Measurements from ENCODE around the gene DLD.
"Not testable (repeated sequence)": the region's sequence is repeated elsewhere in the genome, so short reads cannot be mapped to it uniquely, and the experiment has no call there.

Gene DLD, protein sequence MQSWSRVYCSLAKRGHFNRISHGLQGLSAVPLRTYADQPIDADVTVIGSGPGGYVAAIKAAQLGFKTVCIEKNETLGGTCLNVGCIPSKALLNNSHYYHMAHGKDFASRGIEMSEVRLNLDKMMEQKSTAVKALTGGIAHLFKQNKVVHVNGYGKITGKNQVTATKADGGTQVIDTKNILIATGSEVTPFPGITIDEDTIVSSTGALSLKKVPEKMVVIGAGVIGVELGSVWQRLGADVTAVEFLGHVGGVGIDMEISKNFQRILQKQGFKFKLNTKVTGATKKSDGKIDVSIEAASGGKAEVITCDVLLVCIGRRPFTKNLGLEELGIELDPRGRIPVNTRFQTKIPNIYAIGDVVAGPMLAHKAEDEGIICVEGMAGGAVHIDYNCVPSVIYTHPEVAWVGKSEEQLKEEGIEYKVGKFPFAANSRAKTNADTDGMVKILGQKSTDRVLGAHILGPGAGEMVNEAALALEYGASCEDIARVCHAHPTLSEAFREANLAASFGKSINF

DNA sequence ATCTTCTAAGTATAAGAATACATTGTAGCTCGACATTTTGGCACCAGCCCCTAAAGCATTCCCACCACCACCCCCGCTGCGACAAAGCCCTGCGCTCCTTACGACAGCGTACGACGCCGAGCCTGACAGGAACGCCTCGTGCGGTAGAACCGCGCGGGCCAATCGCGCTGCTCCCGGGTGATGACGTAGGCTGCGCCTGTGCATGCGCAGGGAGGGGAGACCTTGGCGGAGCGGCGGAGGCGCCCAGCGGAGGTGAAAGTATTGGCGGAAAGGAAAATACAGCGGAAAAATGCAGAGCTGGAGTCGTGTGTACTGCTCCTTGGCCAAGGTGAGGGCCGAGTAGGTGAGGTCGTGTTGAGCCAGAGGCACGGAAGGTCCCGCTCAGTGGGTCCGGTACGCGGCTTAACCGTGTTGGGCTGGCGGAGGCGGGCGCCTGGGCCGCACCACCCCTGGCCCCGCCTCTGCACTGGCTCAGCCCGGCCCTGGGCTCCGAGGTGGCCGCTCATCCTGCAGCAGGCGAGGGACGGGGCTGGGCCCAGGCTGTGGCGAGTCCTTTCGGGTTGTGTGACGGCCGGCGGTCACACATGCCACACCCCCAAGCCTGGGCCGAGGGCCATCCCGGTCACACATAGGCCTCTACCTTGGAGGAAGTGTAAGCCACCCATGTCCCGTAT is at the start of gene DLD:
DLD (plus strand) TSS at position 222 of the 674 bp plus-strand sequence; CDS start at position 290, 68 bp downstream.
- DNase-seq, result peak; percentile 89

DNA sequence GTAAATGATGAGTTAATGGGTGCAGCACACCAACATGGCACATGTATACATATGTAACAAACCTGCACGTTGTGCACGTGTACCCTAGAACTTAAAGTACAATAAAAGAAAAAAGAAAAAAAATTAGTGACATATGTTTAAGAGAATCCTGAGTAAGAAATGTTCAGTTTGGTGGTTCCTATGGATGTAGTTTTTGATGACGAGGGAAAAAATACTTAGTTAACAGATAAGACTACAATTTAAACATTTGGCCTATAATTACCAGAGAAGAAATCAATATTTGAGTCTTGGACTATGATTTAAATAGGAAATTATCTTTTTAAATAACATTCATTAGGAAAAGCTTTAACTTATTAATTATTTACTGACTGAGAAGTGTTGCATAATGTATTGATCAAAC is 48.8 kb upstream of the DLD start:
- DNase-seq, result no peak

DNA sequence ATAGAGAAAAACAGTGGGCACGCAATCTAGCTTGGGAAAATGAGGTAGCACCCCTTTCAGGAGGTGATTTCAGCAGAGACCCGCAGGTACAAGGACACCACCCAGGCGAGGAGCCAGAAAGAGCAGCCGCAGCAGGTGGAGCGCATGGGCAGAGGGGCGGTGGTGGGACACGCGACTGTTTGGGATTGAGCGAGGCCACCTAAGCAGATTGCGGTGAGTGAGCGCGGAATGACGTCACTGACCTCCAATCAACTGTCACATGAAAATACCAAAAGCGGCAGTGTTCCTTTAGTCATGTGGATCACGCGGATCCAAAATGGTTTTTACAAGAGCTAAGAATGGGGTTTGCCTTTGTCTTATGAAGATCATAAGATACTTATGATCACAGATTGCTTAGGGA is 47.8 kb upstream of the DLD start:
- no peak for DNase-seq

DNA sequence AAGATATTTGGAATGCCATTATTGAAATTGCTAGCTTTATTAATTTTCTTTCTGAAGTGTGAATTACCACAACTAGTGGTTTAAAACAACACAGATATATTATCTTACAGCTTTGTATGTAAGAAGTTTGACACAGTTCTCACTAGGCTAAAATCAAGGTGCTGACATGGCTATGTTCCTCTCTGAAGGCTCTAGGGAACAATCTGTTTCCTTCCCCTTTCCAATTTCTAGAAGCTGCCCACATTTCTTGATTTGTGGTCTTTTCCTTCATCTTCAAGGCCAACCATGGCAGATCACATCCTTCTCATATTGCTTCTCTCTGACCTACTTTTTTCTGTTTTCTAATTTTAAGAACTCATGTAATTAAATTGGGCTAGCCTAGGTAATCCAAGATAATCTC is 44.7 kb upstream of the DLD start:
- no peak for DNase-seq

DNA sequence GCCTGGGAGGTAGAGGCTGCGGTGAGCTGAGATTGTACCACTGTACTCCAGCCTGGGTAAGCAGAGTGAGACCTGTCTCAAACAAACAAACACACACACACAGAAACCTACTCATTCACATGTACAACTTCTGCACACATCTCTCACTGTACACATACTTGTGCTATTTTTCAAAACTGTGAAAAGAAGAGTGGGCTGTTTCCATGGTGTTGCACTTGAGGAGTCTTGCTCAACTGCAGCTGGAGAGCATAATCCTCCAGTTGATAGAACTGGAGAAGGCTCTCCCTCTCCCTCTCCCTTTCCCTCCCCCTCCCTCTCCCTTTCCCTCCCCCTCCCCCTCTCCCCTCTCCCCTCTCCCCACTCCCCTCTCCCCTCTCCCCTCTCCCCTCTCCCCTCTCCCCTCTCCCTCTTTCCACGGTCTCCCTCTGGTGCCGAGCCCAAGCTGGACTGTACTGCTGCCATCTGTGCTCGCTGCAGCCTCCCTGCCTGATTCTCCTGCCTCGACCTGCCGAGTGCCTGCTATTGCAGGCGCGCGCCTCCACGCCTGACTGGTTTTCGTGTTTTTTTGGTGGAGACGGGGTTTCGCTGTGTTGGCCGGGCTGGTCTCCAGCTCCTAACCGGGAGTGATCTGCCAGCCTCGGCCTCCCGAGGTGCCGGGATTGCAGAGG is 43.7 kb upstream of the DLD start:
- no peak for DNase-seq

DNA sequence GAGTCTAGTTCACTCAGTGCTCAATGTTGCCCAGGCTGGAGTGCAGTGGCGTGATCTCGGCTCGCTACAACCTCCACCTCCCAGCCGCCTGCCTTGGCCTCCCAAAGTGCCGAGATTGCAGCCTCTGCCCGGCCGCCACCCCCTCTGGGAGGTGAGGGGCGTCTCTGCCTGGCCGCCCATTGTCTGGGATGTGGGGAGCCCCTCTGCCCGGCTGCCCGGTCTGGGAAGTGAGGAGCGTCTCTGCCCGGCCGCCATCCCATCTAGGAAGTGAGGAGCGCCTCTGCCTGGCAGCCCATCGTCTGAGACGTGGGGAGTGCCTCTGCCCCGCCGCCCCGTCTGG is 43.2 kb upstream of the DLD start:
- DNase-seq, result not testable (repeated sequence)

DNA sequence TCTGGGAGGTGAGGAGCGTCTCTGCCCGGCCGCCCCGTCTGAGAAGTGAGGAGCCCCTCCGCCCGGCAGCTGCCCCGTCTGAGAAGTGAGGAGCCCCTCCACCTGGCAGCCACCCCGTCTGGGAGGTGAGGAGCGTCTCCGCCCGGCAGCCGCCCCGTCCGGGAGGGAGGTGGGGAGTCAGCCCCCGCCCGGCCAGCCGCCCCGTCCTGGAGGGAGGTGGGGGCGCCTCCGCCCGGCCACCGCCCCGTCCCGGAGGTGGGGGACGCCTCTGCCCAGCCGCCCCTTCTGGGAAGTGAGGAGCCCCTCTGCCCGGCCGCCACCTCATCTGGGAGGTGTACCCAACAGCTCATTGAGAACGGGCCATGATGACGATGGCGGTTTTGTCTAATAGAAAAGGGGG is 42.8 kb upstream of the DLD start:
- not testable (repeated sequence) for DNase-seq

DNA sequence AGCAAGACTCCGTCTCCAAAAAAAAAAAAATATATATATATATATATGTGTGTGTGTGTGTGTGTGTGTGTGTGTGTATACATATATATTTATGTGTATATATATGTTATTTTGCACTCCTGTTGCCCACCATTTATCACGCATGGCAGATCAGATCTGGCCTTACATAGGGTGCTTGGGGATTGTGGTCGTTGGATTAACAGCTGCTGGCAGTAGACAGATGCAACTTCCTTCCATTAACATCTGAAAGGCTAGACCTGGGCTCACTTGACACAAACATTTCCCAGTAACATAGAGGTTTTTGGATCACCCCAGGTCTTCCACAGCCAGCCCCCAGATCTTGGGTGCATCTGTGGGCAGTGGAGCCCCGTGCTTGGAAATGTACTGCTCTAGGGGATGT is 40.8 kb upstream of the DLD start:
- DNase-seq, result no peak

DNA sequence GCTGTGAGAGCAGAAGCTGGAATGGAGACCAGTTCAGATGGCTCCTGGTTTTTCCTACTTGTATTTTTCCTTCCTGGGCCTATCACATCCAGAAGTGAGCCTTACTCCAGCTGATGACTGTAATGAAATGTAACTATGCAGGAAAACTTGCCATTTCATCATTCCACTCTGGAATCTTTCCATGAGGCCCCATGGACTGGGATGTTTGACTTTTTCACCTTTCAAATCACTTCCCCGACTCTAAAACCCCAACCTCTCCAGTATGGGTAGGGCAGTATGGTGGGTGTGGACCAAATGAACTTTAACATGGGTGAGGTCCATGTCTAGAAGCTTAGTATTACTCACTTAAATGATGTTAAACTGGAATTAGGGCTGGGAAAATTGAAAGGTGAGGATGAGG is 40.3 kb upstream of the DLD start:
- DNase-seq, result no peak

DNA sequence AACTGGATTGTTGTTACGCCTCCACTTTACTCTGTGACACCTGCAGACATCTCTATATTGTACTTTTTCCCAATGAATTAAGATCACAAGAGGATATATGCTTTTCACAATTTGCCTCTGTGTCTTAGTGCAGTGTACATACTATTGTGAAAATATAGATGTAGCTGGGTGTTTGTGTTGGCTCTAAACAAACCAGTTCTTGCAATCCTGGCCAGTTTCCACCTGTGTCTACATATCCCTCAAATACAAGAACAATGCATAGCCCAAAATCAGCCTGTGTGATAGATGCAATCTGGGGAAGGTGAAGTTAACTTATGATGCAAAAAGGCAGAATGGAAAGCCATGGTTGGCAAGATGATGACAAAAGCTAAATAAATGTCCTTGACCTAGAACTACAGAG is 36.5 kb upstream of the DLD start:
- no peak for DNase-seq

DNA sequence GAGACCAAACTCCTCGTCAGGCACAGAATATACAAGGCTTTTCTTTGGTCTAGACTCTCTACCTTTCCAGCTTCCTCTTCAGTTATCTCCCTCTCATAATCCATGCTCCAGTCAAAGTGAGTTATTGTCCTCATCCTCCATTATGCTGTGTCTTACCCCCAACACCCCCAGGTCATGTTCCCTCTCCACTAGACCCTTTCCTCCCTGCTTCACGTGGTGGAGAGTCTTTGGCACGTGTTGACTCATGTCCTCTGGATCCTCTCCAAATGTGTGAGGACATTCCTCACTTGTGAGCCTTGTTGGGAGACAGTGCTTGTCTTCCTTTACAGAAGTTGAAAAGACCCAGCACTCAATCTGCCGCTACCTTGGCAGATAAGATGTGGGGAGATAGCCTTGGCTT is 36.0 kb upstream of the DLD start:
- DNase-seq, result no peak

DNA sequence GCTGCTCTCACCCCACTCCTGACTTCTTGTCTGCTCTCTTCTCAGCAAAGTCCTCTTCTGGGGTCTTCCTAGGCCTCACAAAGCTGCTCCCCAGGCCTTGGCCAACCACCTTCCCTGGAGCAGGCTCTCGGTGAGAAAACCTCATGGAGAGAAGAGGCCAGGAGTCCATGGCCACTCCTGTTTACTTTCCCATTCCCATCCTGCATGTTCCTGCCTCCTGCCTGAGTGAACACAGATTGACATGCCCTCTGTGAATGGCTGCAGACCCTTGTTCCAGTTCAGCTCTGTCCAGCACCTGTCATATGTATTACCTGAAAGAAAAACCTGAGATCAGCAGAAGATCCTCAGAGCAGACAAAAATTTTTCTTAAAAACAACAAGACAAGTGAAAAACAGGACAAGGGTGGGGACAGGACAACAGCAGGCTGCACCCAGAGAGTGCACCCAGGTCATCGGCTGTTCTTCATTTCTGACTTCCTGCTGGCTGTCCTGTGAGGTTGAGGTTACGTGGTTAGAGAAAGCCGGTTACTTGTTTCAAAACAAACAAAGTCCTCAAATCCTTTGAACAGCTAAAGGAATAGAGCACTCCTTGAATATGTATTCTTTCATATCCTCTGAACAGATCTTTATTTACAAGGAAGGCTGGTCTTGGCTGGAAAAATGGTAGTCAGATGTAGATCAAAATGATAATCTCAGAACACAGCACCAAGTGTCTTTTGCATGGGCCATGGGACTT is 34.0 kb upstream of the DLD start:
- peak; percentile 28 for DNase-seq

DNA sequence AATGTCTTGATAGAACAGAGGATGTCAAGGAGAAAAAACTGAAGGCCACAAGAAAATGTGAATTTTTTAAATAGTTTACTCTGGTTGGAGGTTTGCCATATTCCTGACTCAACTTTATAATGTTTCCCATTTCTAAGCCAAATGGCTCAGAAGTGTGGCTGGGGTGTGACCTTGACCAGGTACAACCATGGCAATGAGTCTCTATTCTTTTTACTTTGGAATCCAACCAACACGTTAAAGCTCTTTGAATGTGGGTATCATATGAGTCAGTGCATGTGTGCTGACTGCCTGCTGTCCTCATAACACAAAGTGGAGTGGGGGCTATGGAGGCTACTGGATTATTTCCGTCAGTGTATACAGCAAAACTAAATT is 33.5 kb upstream of the DLD start:
- DNase-seq, result no peak

DNA sequence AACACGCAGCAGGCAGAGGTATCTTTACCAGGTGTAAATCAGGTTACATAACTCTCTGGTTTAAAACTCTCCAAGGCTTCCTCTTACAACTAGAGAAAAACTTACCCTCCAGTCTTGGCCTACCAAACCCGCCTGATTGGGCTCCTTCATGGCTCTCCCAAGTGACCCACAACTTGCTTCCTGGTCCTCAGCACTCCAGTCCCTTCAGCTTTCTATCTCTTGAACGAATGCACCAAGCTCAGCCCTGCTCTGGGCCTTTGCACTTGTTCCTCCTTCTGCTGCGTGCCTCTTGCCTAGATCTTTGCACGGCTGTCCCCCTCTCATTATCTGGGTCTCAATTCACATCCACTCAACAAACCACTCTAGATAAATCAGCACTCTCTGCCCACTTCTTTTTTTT is 32.7 kb upstream of the DLD start:
- DNase-seq, result no peak

DNA sequence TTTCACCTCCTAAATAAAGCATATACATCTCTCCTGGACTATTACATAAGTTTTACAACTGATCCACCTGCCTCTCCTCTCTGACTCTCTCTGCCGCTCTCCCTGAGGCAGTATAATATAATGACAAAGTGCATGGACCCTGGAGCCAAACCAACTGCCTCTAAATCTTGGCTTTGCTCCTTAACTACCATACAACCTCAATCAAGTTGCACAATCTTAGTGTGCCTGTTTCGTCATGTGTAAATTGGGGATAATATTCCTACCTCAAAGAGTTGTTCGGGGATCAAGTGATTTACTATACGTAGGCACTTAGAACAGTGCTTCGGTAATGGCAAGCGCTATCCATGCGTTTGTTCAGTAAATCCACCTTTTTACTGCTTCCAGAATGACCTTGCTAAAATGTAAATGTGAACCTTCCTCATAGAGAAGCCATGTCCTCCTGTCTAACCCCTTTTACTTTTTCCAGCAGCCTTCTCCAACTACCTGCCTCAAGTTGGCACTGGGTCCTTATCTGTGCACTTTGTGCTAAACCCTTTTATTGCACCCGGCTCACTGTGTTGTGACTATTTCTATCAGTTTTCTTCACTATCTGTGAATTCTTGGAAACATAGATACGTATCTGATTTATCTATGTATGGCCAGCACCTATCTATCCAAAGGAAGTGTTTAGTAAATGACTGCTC is 30.6 kb upstream of the DLD start:
- DNase-seq, result no peak

DNA sequence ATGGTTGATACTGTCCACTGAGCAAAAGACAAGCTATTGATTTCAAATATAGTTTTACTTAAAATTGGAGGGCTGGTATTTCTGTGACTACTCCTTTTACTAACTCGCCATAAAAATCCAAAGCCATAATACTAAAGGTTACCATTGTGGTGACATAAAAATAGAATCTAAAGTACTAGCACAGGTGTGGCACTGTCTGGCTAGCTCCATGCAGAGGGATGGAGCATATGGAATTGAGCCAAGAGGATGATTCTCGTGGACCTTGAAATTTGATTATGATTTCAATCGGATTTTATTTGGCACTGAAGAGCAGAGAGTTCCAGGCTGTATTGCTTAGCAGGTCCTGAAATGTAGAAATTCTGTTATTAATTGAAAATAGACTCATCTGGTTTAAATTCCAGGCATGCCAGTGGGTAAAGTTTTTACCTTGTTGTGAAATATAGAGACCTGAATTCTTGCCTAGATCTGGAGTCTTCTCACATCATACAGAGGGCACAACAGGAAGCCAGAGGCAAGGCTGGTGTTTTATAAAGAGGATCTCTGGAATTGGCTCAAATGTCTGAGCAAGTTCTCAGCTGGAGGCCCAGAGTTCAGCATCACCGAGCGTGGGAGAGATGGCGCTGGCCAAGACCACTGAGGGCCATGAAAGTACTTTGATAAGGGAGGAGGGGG is 29.9 kb upstream of the DLD start:
- DNase-seq, result no peak

DNA sequence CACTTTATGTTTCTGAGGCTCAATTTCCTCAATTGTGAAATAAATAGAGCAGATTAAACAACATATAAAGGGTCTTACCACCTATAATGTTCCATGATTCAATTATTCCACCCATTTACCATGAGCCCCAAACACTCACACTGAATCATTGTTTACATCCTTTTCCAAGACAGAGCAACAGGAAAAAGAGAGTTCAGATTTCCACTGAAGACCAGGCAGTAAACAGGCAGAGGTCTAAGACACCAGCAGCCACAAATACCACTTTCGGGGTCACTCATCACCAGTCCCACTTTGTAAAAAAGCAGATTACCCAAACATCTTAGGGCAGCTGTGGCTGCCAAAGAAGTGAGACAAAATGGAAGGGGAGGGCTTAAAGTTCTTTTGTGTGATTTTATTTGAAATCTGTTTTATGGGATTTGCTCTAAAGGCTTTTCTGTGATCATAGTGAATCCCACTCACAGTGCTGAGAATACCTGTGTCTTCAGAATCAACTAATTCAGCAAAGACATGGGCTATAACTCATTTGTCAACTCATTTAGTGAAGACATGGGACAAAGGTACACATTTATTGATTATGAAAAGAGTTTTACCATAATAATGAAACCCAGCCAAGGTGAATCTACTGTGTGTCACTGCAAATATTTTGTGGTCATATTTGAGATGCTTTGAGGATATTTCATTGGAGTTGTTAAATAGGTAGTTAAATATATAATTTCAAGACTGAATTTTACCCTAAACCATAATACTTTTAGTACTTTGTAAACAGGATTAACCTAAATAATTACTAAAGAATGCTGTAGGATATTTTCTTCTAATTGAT is 24.8 kb upstream of the DLD start:
- no peak for DNase-seq

DNA sequence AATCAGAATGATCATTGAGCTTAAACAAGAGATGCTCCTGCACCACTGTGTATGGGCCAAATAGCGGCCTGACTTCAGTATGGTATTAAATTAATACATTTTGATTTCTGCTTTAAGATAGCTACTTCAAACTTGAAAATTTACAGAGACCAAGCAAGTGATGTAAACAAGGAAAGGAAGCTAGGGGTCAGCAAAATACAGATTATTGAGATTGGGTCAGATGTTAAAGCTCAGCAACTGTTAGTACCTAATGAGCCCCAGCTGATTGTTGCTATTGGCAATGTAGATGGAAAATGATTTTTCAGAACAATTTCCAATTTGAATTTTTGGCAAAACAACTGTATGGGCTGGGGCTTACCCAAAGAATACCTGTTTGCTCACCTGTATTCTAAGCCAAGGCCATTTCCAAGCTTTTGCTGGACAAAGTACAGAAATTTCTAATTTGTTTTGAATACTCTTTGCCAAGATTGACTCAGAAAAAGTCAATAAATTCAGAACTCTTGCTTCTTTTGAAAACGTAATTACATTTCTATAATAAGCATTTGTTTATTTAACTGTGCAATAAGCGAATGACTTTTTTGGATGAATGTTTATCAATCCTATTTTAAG is 23.0 kb upstream of the DLD start:
- DNase-seq, result no peak

DNA sequence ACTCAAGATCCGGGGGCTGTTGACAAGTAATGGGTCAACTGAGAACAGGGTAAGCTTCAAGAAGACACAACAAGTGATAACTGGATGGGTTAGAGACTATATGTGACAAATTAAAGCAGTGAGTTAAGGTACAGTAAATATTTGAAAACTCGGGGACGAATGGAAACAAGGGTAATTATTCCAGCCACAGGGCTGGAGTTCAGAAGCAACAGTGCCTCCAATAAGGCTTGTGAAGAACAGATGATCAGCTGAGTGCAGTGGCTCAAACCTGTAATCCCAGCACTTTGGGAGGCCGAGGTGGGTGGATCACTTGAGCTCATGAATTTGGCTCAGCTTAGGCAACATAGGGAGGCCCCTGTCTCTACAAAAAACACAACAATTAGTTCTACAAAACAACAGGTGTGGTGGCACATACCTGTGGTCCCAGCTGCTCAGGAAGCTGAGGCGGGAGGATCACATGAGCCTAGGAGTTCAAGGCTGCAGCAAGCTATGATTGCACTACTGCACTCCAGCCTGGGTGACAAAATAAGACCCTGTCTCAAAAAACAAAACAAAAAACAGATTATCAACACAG is 20.5 kb upstream of the DLD start:
- DNase-seq, result no peak

DNA sequence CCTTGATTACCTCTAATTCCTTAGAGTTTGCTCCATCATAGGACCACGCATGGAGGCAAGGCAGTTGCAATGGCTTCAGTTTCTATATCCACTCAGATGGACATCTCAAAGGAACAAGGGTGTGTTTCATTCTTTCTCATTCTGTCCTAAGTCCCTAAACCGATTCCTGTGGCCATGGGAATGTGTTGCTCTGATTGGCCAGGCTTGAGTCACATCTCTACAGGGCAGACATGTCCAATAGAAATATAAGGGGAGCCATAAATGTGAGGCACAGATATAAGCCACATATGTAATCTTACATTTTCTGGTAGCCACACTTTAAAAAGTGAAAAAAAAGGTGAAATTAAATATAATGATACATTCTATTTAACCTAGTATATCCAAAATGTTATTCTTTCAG is 16.9 kb upstream of the DLD start:
- DNase-seq, result no peak
